K562 (cell line): Measurements from ENCODE around the gene ARHGEF25. TPM values are rescaled to one million over a fixed set of nuclear protein-coding genes. Genes with fewer than 3 reads are reported as not detected.

Experiments used
- ATAC-seq: fragments of 200-7000 bp; cut with Tn5 transposase; 3 replicates; pipeline ENCODE4 v1.9.1; 2020; ENCODE audit warnings: moderate library complexity
- BruUV-seq: library from RNA; stranded (reverse); fragments of 400-500 nt; replicated peaks from 2 replicates; lab custom pipeline; 2021; lab: Mats Ljungman, UMichigan
- CTCF ChIA-PET: fragments of 300-600 bp; formaldehyde crosslinking; extraction: SDS; loops from one replicate; lab custom pipeline; 2021; ENCODE audit warnings: low intra/inter-chr PET ratio; lab: Yijun Ruan, JAX
- POLR2A ChIA-PET: fragments of 300-600, 350-650 bp; sonication (Branson Sonifier 250); formaldehyde crosslinking; extraction: SDS; loops from one replicate; lab custom pipeline; 2021; ENCODE audit warnings: antibody characterized with exemption, inconsistent platforms; lab: Yijun Ruan, JAX
- DNase-seq, 4 experiments: peaks; one replicate each; pipeline versions ENCODE4 v3.0.0 to v3.0.0-alpha.2; 2011 to 2018; ENCODE audit warnings: low spot score in 3 of 4, mixed read lengths in 3 of 4; ENCODE audit errors: extremely low read depth in 1 of 4
- FAIRE-seq: peaks from 2 replicates; lab custom pipeline; 2011; peaks lifted over from hg19 to GRCh38; lab: Jason Lieb, UNC
- H2AFZ ChIP-seq: 2 replicates; pipeline ENCODE4 v1.6.0; 2011; ENCODE audit warnings: low read depth, low read length, control low read depth, inconsistent platforms
- H3K27ac ChIP-seq: fragments of 200-600 bp; 3 replicates; pipeline ENCODE4 v1.8.0; 2011; ENCODE audit warnings: low read depth, mild to moderate bottlenecking, control low read depth, inconsistent platforms, low read length, moderate library complexity, mixed read lengths; ENCODE audit errors: extremely low read depth
- H3K27me3 ChIP-seq, 2 experiments: fragments of 300-600 bp in 1 of 2; 2 replicates in 1 of 2; 3 replicates in 1 of 2; pipeline versions ENCODE4 v1.6.0 to v1.8.0; 2011; ENCODE audit warnings: inconsistent platforms in 2 of 2, low read length in 2 of 2, mild to moderate bottlenecking in 1 of 2, mixed read lengths in 1 of 2, moderate library complexity in 1 of 2; ENCODE audit not compliant: control insufficient read depth in 2 of 2, insufficient read depth in 2 of 2
- H3K36me3 ChIP-seq: fragments of 300-600 bp; 3 replicates; pipeline ENCODE4 v1.8.0; 2011; ENCODE audit warnings: mild to moderate bottlenecking, low read length, inconsistent platforms; ENCODE audit not compliant: control insufficient read depth, insufficient read depth
- H3K4me1 ChIP-seq, 2 experiments: fragments of 200-600 bp in 1 of 2; replicated peaks in 1 of 2; 2 replicates in 1 of 2; 3 replicates in 1 of 2; pipeline versions ENCODE4 v1.5.1 to v1.8.0; 2011; ENCODE audit warnings: inconsistent platforms in 2 of 2, low read length in 2 of 2, mild to moderate bottlenecking in 1 of 2, mixed read lengths in 1 of 2, moderate library complexity in 1 of 2; ENCODE audit not compliant: control insufficient read depth in 2 of 2, insufficient read depth in 2 of 2
- H3K4me2 ChIP-seq: 2 replicates; pipeline ENCODE4 v1.6.1; 2011; ENCODE audit warnings: low read length, control low read depth, inconsistent platforms, mixed read lengths; ENCODE audit not compliant: insufficient read depth
- H3K4me3 ChIP-seq: fragments of 200-600 bp; sonication (generic), shearing (Covaris generic); 2 replicates; pipeline ENCODE4 v1.5.1; 2016; ENCODE audit warnings: control low read depth, inconsistent platforms
- H3K79me2 ChIP-seq: fragments of 200-600 bp; 3 replicates; pipeline ENCODE4 v1.8.0; 2011; ENCODE audit warnings: low read length, inconsistent platforms; ENCODE audit not compliant: control insufficient read depth, insufficient read depth
- H3K9ac ChIP-seq, 2 experiments: 2 replicates each; pipeline versions ENCODE4 v1.6.0 to v1.6.1; 2011; ENCODE audit warnings: low read depth in 2 of 2, low read length in 2 of 2, control low read depth in 1 of 2, inconsistent platforms in 1 of 2, mild to moderate bottlenecking in 1 of 2, mixed read lengths in 1 of 2; ENCODE audit not compliant: insufficient read depth in 1 of 2
- H3K9me1 ChIP-seq: one replicate; pipeline ENCODE4 v1.6.0; 2011; ENCODE audit warnings: inconsistent platforms, mild to moderate bottlenecking, low read length, moderate library complexity; ENCODE audit not compliant: control insufficient read depth, insufficient read depth
- H3K9me3 ChIP-seq: replicated peaks from 2 replicates; pipeline ENCODE4 v1.5.1; 2011; ENCODE audit warnings: low read depth, low read length, inconsistent platforms; ENCODE audit not compliant: control insufficient read depth, insufficient read depth
- H4K20me1 ChIP-seq: replicated peaks from 2 replicates; pipeline ENCODE4 v1.6.1; 2011; ENCODE audit warnings: low read length, inconsistent platforms, mixed read lengths; ENCODE audit not compliant: control insufficient read depth, insufficient read depth
- CBFB ChIP-seq: sonication (generic); formaldehyde crosslinking; IDR thresholded peaks from 2 replicates; pipeline ENCODE4 v1.4.0; 2020; ENCODE audit warnings: mild to moderate bottlenecking, missing genetic modification reagents
- JUN ChIP-seq, 2 experiments: sonication (generic) in 1 of 2; formaldehyde crosslinking in 1 of 2; IDR thresholded peaks; 2 replicates each; pipeline versions ENCODE4 v1.6.1 to v1.8.0; 2012 to 2022; ENCODE audit warnings: borderline replicate concordance in 2 of 2, mild to moderate bottlenecking in 2 of 2, improper control_type of control experiment in 1 of 2, low read depth in 1 of 2, low read length in 1 of 2, missing genetic modification reagents in 1 of 2
- MAFG ChIP-seq: fragments of 450-650 bp; conservative IDR thresholded peaks from 2 replicates; pipeline ENCODE4 v1.6.1; 2016; ENCODE audit warnings: missing genetic modification characterization, missing compliant biosample characterization
- NUFIP1 ChIP-seq: fragments of 450-650 bp; IDR thresholded peaks from 2 replicates; pipeline ENCODE4 v1.6.1; 2018; ENCODE audit not compliant: partially characterized antibody
- PHB2 ChIP-seq: fragments of 450-650 bp; IDR thresholded peaks from 2 replicates; pipeline ENCODE4 v1.6.1; 2017; ENCODE audit warnings: low read depth
- SIX5 ChIP-seq, 2 experiments: IDR thresholded peaks; 2 replicates each; pipeline ENCODE4 v1.6.1; 2011; ENCODE audit warnings: low read length in 2 of 2, borderline replicate concordance in 1 of 2, low read depth in 1 of 2, mild to moderate bottlenecking in 1 of 2, moderate library complexity in 1 of 2; ENCODE audit not compliant: insufficient read depth in 1 of 2
- SMAD1 ChIP-seq: fragments of 150-350 bp; IDR thresholded peaks from 2 replicates; pipeline ENCODE4 v1.6.1; 2014; ENCODE audit warnings: low read length, low read depth; ENCODE audit not compliant: partially characterized antibody
- ZNF444 ChIP-seq: fragments of 250-450 bp; sonication (Bioruptor Pico); IDR thresholded peaks from 2 replicates; pipeline ENCODE4 v1.4.0; 2020; ENCODE audit warnings: mild to moderate bottlenecking, moderate library complexity
- ZNF584 ChIP-seq: fragments of 200-800 bp; sonication (Bioruptor generic); IDR thresholded peaks from 2 replicates; pipeline ENCODE4 v1.6.1; 2016; ENCODE audit warnings: low read depth, mild to moderate bottlenecking, missing genetic modification characterization, missing compliant biosample characterization
- WGBS: fragments of 100-300 bp; shearing (Covaris generic); methylation state at CpG from one replicate; pipeline ENCODE4 v1.1.6; 2016; ENCODE audit warnings: low coverage, mixed read lengths; ENCODE audit not compliant: insufficient coverage; ENCODE audit errors: missing lambda C conversion rate; 5-methylcytosine and 5-hydroxymethylcytosine counted together
- in situ Hi-C: fragments of 300-500 bp; cut with MboI; formaldehyde crosslinking; loops from 4 replicates; pipeline ENCODE4 v1.15.0; 2018; ENCODE audit warnings: inconsistent platforms, mixed read lengths
- intact Hi-C: fragments of 100-400 bp; cut with micrococcal nuclease; formaldehyde crosslinking; loops from 2 replicates; pipeline ENCODE4 v1.14.2; 2022
- polyA plus RNA-seq, 8 experiments: library from polyadenylated mRNA; depleted of rRNA in 4 of 8; stranded (reverse) in 5 of 8; unstranded in 3 of 8; fragments of >200 nt; fragmentation: Nextera tagmentation in 2 of 8; fragmentation: Illumina TruSeq in 1 of 8; extraction: Ambion mirVana in 2 of 8; extraction: Trizol in 1 of 8; gene quantifications; 2 replicates each; pipeline versions ENCODE4 v1.2.1 to v1.2.3, GENCODE V29; 2011 to 2014; ENCODE audit warnings: inconsistent platforms in 1 of 8, missing spikeins in 1 of 8
- total RNA-seq, 7 experiments: library from RNA; depleted of rRNA in 6 of 7; stranded (reverse); fragments of >200 nt in 6 of 7; fragmentation: Illumina TruSeq in 2 of 7; extraction: Trizol in 2 of 7; gene quantifications; 2 replicates each; pipeline versions ENCODE4 v1.2.1 to v1.2.3, GENCODE V29; 2011 to 2021; ENCODE audit warnings: low replicate concordance in 1 of 7
- TF ChIP-seq, protein P1 (sequence below): fragments of 450-650 bp; formaldehyde crosslinking; conservative IDR thresholded peaks from 2 replicates; pipeline ENCODE4 v1.4.0; 2022; ENCODE audit warnings: mild to moderate bottlenecking, missing genetic modification characterization
- TF ChIP-seq, protein P2 (sequence below): fragments of 250-450 bp; sonication (Bioruptor Pico); IDR thresholded peaks from 2 replicates; pipeline ENCODE4 v1.9.0; 2021; ENCODE audit warnings: mild to moderate bottlenecking
- TF ChIP-seq, protein P3 (sequence below): sonication (generic); formaldehyde crosslinking; IDR thresholded peaks from 2 replicates; pipeline ENCODE4 v1.8.0; 2022; ENCODE audit warnings: missing genetic modification reagents, mild to moderate bottlenecking, borderline replicate concordance

Gene ARHGEF25
- total and polyA plus RNA-seq, 9 of the 15 experiments (the other 6 are each of a cell fraction or from before 2014, with no cell fraction given), result 0.13 to 17.3 (median 11.6) TPM

GRCh38 chr12:57626111-57626920, 15.1 kb downstream of the ARHGEF25 start (continued):
- no peak for TF ChIP-seq JUN (IDR thresholded peaks at IDR 0.05; ENCODE audit: borderline replicate concordance, low read depth, low read length)
- no peak for TF ChIP-seq JUN (CRISPR knock-in tag; IDR thresholded peaks at IDR 0.05; ENCODE audit: borderline replicate concordance)

DNA sequence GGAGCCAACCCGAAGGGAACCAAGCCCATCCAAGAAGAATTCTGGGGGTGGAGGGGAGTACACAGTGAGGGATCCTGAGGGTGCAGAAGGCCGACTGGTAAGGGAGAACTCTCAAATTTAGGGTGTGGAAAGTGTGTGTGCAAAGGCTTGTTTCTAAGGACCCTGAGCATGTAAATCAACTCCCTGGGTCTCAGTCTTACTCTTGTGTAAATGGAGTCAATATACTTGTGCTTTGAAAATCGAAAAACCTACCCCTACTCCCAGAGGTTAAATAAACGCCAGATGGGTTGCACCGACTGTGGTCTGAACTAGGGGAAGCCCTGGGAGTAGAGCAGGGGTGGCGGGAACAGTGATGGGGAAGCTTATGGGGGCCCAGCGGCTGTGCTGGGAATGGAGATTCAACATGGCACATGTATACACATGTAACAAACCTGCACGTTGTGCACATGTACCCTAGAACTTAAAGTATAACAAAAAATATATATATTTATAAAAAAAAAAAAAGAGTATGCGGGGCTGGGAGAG, 15.7 kb downstream of the ARHGEF25 start:
- no TSS peak for BruUV-seq
- no peaks in the 10 kb centered on the region for H3K27me3 ChIP-seq
- DNase-seq (no peak), ATAC-seq (no peak), FAIRE-seq (no peak)
- CTCF ChIA-PET, result no interaction called here
- H2AFZ ChIP-seq, result no peak overlapping the region
- POLR2A ChIA-PET, result interaction anchor here (1.8 kb wide), 1 partner anchor 11 kb away, joined by 7 read pairs; no protein-coding TSS in a partner anchor
- no peaks in the 10 kb centered on the region for H3K9me3 ChIP-seq
- H4K20me1 ChIP-seq, result no peaks in the 10 kb centered on the region
- H3K4me1 ChIP-seq, result peaks cover 12 to 29% of the 10 kb centered on the region in 2 experiments
- H3K9ac ChIP-seq, result no peak overlapping the region
- WGBS, result 74% methylated on average over 8 of the region's 9 CpGs
- no peak overlapping the region for H3K4me3 ChIP-seq
- intact Hi-C loops, result no loop called here
- 0 out of 3 replicates have a peak, but pooled peaks cover under 1% of the 10 kb centered on the region for H3K79me2 ChIP-seq
- H3K27ac ChIP-seq, result no peak overlapping the region
- in situ Hi-C loops, result loop anchor here (5.0 kb wide), 2 partner anchors 65 to 105 kb away; partner anchors contain the start of gene OS9
- H3K4me2 ChIP-seq, result no peak overlapping the region
- no peaks in the 10 kb centered on the region for H3K9me1 ChIP-seq
- H3K36me3 ChIP-seq, result peaks cover 46% of the 10 kb centered on the region; the same call in 2 of the 3 replicates
- no peak for TF ChIP-seq SMAD1
- TF ChIP-seq NUFIP1, result no peak
- TF ChIP-seq, protein P1, sequence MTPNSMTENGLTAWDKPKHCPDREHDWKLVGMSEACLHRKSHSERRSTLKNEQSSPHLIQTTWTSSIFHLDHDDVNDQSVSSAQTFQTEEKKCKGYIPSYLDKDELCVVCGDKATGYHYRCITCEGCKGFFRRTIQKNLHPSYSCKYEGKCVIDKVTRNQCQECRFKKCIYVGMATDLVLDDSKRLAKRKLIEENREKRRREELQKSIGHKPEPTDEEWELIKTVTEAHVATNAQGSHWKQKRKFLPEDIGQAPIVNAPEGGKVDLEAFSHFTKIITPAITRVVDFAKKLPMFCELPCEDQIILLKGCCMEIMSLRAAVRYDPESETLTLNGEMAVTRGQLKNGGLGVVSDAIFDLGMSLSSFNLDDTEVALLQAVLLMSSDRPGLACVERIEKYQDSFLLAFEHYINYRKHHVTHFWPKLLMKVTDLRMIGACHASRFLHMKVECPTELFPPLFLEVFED (CRISPR knock-in tag), result no peak
- TF ChIP-seq, protein P2, sequence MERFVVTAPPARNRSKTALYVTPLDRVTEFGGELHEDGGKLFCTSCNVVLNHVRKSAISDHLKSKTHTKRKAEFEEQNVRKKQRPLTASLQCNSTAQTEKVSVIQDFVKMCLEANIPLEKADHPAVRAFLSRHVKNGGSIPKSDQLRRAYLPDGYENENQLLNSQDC (CRISPR knock-in tag), result no peak
- TF ChIP-seq, protein P3, sequence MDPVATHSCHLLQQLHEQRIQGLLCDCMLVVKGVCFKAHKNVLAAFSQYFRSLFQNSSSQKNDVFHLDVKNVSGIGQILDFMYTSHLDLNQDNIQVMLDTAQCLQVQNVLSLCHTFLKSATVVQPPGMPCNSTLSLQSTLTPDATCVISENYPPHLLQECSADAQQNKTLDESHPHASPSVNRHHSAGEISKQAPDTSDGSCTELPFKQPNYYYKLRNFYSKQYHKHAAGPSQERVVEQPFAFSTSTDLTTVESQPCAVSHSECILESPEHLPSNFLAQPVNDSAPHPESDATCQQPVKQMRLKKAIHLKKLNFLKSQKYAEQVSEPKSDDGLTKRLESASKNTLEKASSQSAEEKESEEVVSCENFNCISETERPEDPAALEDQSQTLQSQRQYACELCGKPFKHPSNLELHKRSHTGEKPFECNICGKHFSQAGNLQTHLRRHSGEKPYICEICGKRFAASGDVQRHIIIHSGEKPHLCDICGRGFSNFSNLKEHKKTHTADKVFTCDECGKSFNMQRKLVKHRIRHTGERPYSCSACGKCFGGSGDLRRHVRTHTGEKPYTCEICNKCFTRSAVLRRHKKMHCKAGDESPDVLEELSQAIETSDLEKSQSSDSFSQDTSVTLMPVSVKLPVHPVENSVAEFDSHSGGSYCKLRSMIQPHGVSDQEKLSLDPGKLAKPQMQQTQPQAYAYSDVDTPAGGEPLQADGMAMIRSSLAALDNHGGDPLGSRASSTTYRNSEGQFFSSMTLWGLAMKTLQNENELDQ (CRISPR knock-in tag), result no peak
- TF ChIP-seq ZNF444 (CRISPR knock-in tag), result no peak
- TF ChIP-seq MAFG (tag), result no peak
- TF ChIP-seq SIX5 (IDR thresholded peaks at IDR 0.05; ENCODE audit: borderline replicate concordance in 1 of 2, insufficient read depth in 1 of 2, low read depth in 1 of 2, low read length in 2 of 2), result no peak
- no peak for TF ChIP-seq PHB2
- no peak for TF ChIP-seq ZNF584 (CRISPR knock-in tag)
- TF ChIP-seq CBFB, result no peak
